ENCODE results near the gene SYNGR1. TPM values are rescaled to one million over a fixed set of nuclear protein-coding genes. Genes with fewer than 3 reads are reported as not detected.
A peak's percentile ranks its signal among the peaks of the same experiment; 100 is the strongest.

Gene SYNGR1
- total RNA-seq, 1 donor: 3.6 TPM

- Histone ChIP-seq H3K79me2 (ENCODE audit: insufficient read depth, low read length) (no peaks in the 10 kb centered on the region), H3K9me3 (ENCODE audit: low read depth, low read length) (no peaks in the 10 kb centered on the region), H3K27me3 (ENCODE audit: insufficient read depth, low read length) (peaks cover 7% of the 10 kb centered on the region), H3K4me2 (ENCODE audit: insufficient read depth, low read length) (no peak overlapping the region), H3K4me3 (ENCODE audit: insufficient read depth, low read length) (no peak overlapping the region), H3K27ac (ENCODE audit: low read depth, low read length) (no peak overlapping the region), H3K36me3 (ENCODE audit: insufficient read depth, low read length) (no peaks in the 10 kb centered on the region), H3K4me1 (ENCODE audit: insufficient read depth, low read length) (peaks cover 6% of the 10 kb centered on the region), H2AFZ (ENCODE audit: low read length) (no peak overlapping the region), H4K20me1 (ENCODE audit: insufficient read depth, low read length) (no peaks in the 10 kb centered on the region)
- DNase-seq (ENCODE audit: insufficient read length, low spot score, missing footprints): peak; percentile 39
- TF ChIP-seq, protein P1, sequence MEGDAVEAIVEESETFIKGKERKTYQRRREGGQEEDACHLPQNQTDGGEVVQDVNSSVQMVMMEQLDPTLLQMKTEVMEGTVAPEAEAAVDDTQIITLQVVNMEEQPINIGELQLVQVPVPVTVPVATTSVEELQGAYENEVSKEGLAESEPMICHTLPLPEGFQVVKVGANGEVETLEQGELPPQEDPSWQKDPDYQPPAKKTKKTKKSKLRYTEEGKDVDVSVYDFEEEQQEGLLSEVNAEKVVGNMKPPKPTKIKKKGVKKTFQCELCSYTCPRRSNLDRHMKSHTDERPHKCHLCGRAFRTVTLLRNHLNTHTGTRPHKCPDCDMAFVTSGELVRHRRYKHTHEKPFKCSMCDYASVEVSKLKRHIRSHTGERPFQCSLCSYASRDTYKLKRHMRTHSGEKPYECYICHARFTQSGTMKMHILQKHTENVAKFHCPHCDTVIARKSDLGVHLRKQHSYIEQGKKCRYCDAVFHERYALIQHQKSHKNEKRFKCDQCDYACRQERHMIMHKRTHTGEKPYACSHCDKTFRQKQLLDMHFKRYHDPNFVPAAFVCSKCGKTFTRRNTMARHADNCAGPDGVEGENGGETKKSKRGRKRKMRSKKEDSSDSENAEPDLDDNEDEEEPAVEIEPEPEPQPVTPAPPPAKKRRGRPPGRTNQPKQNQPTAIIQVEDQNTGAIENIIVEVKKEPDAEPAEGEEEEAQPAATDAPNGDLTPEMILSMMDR (IDR thresholded peaks at IDR 0.05; ENCODE audit: extremely low read depth, low read depth, low read length): no peak
Measured at GRCh38 chr22:39341179-39341578, 8.6 kb upstream of the SYNGR1 start.

GRCh38 chr22:39343259-39344045 is 6.3 kb upstream of the SYNGR1 start:
- TF ChIP-seq, protein P1 (IDR thresholded peaks at IDR 0.05; ENCODE audit: extremely low read depth, low read depth, low read length): peak; percentile 83
- Histone ChIP-seq H2AFZ (ENCODE audit: low read length) (no peak overlapping the region), H3K79me2 (ENCODE audit: insufficient read depth, low read length) (no peaks in the 10 kb centered on the region), H3K4me1 (ENCODE audit: insufficient read depth, low read length) (peaks cover 6% of the 10 kb centered on the region), H3K27ac (ENCODE audit: low read depth, low read length) (no peak overlapping the region), H3K4me2 (ENCODE audit: insufficient read depth, low read length) (peak overlapping the region; percentile 26), H4K20me1 (ENCODE audit: insufficient read depth, low read length) (no peaks in the 10 kb centered on the region), H3K27me3 (ENCODE audit: insufficient read depth, low read length) (peaks cover 7% of the 10 kb centered on the region), H3K4me3 (ENCODE audit: insufficient read depth, low read length) (no peak overlapping the region), H3K36me3 (ENCODE audit: insufficient read depth, low read length) (no peaks in the 10 kb centered on the region), H3K9me3 (ENCODE audit: low read depth, low read length) (no peaks in the 10 kb centered on the region)
- peak; percentile 95 for DNase-seq (ENCODE audit: insufficient read length, low spot score, missing footprints)

DNA sequence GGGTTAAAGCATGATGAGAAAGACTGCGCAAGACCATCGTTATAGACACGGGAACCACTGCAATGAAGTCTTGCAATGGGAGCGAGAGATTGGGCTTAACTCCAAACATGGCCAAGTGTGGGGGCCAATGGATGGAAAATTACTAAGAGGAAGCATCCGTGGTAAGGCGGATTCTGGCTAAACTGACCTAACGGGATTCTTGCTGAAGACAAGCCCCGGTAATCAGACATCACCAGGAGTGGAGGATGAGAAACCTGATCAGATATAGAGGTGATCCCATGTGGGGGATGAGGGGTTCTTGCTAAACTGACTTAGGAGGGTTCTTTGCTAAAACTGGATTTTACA is 5.8 kb upstream of the SYNGR1 start:
- Histone ChIP-seq H3K36me3 (ENCODE audit: insufficient read depth, low read length) (no peaks in the 10 kb centered on the region), H3K4me1 (ENCODE audit: insufficient read depth, low read length) (peaks cover 6% of the 10 kb centered on the region)
- TF ChIP-seq, protein P1 (IDR thresholded peaks at IDR 0.05; ENCODE audit: extremely low read depth, low read depth, low read length): no peak

DNA sequence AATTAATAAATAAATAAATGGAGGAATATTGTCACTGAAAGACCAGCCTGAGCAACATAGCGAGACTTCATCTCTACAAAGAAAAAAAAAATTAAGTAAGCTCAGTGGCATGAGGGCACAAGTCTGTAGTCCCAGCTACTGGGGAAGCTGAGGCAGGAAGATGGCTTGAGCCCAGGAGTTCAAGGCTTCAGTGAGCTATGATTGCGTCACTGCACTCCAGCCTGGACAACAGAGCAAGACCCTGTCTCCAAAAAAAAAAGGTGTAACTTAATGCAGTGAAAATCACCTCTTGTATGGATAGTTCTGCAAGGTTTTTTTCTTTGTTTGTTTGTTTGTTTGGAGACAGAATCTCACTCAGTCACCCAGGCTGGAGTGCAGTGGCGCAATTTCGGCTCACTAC is 4.6 kb upstream of the SYNGR1 start:
- Histone ChIP-seq H3K27ac (ENCODE audit: low read depth, low read length) (no peak overlapping the region), H3K79me2 (ENCODE audit: insufficient read depth, low read length) (no peaks in the 10 kb centered on the region), H3K9me3 (ENCODE audit: low read depth, low read length) (no peaks in the 10 kb centered on the region), H3K27me3 (ENCODE audit: insufficient read depth, low read length) (peaks cover 8% of the 10 kb centered on the region), H2AFZ (ENCODE audit: low read length) (no peak overlapping the region), H3K36me3 (ENCODE audit: insufficient read depth, low read length) (no peaks in the 10 kb centered on the region), H3K4me1 (ENCODE audit: insufficient read depth, low read length) (peaks cover 6% of the 10 kb centered on the region), H3K4me3 (ENCODE audit: insufficient read depth, low read length) (no peak overlapping the region), H4K20me1 (ENCODE audit: insufficient read depth, low read length) (no peaks in the 10 kb centered on the region), H3K4me2 (ENCODE audit: insufficient read depth, low read length) (no peak overlapping the region)
- TF ChIP-seq, protein P1 (IDR thresholded peaks at IDR 0.05; ENCODE audit: extremely low read depth, low read depth, low read length): no peak
- no peak for DNase-seq (ENCODE audit: insufficient read length, low spot score, missing footprints)

More for the DNA sequence above, 5.8 kb upstream of the SYNGR1 start:
- Histone ChIP-seq H3K27ac (ENCODE audit: low read depth, low read length) (no peak overlapping the region), H3K27me3 (ENCODE audit: insufficient read depth, low read length) (peaks cover 7% of the 10 kb centered on the region), H4K20me1 (ENCODE audit: insufficient read depth, low read length) (no peaks in the 10 kb centered on the region), H2AFZ (ENCODE audit: low read length) (no peak overlapping the region), H3K9me3 (ENCODE audit: low read depth, low read length) (no peaks in the 10 kb centered on the region), H3K4me3 (ENCODE audit: insufficient read depth, low read length) (no peak overlapping the region), H3K4me2 (ENCODE audit: insufficient read depth, low read length) (no peak overlapping the region), H3K79me2 (ENCODE audit: insufficient read depth, low read length) (no peaks in the 10 kb centered on the region)
- DNase-seq (ENCODE audit: insufficient read length, low spot score, missing footprints): no peak
